ENCODE data around the gene MYBPHL. TPM values are rescaled to one million over a fixed set of nuclear protein-coding genes. Genes with fewer than 3 reads are reported as not detected.
A peak's percentile ranks its signal among the peaks of the same experiment; 100 is the strongest.

MYBPHL gene
- not detected for total RNA-seq

- Histone ChIP-seq H3K4me3 (no peak within 1 kb of the TSS), H3K27ac (peak within 1 kb of the TSS in 3 of 4 donors; percentile 70 to 76 (median 71)), H3K4me1 (peaks cover 0 to 31% (median 6%) of the 10 kb centered on the region in 3 donors), H3K27me3 (no peaks in the 10 kb centered on the region), H3K9me3 (no peaks in the 10 kb centered on the region), H3K36me3 (peaks cover 0 to 15% (median 0%) of the 10 kb centered on the region in 3 donors)
- no peak for TF ChIP-seq CTCF (IDR thresholded peaks at IDR 0.05)
- no peak for TF ChIP-seq POLR2A (IDR thresholded peaks at IDR 0.05)
- WGBS, 2 donors = 60 to 63% methylated on average over 1 of the region's 7 CpGs
- no peak for DNase-seq
- intact Hi-C loops (cut with DNase I) = no loop called here
Observed at GRCh38 chr1:109306832-109307273, at the start of gene MYBPHL. Gene MYBPHL (minus strand): TSS chr1:109307011. CDS start chr1:109306991, 20 bp downstream.

GRCh38 chr1:109356505-109356904 is 49.7 kb upstream of the MYBPHL start:
- H3K36me3 ChIP-seq = peaks cover 0 to 28% (median 0%) of the 10 kb centered on the region in 3 donors
- peak overlapping the region in 2 of 4 donors; percentile 25 to 30 for H3K27ac ChIP-seq
- H3K9me3 ChIP-seq = no peaks in the 10 kb centered on the region
- intact Hi-C loops (cut with DNase I) = no loop called here
- peaks cover 0 to 7% (median 4%) of the 10 kb centered on the region in 3 donors for H3K4me1 ChIP-seq
- H3K4me3 ChIP-seq = no peak overlapping the region
- 29 to 36% methylated on average over 1 of the region's 1 CpG for WGBS, 2 donors
- no peak for TF ChIP-seq POLR2A (IDR thresholded peaks at IDR 0.05)
- no peak for TF ChIP-seq CTCF (IDR thresholded peaks at IDR 0.05)
- no peak for DNase-seq
- H3K27me3 ChIP-seq = no peaks in the 10 kb centered on the region

GRCh38 chr1:109354929-109355328 is 48.1 kb upstream of the MYBPHL start:
- Histone ChIP-seq H3K27me3 (no peaks in the 10 kb centered on the region), H3K4me1 (peaks cover 0 to 7% (median 4%) of the 10 kb centered on the region in 3 donors), H3K4me3 (no peak overlapping the region), H3K27ac (no peak overlapping the region), H3K36me3 (peaks cover 0 to 44% (median 0%) of the 10 kb centered on the region in 3 donors), H3K9me3 (no peaks in the 10 kb centered on the region)
- WGBS, 2 donors = 84 to 98% methylated on average over 3 of the region's 3 CpGs
- TF ChIP-seq POLR2A (IDR thresholded peaks at IDR 0.05) = no peak
- TF ChIP-seq CTCF (IDR thresholded peaks at IDR 0.05) = no peak
- DNase-seq = no peak
- intact Hi-C loops (cut with DNase I) = no loop called here

GRCh38 chr1:109351457-109351856 is 44.6 kb upstream of the MYBPHL start:
- intact Hi-C loops (cut with DNase I) = no loop called here
- H3K36me3 ChIP-seq = peaks cover 0 to 77% (median 0%) of the 10 kb centered on the region in 3 donors
- H3K4me3 ChIP-seq = no peak overlapping the region
- peaks cover 0 to 7% (median 0%) of the 10 kb centered on the region in 3 donors for H3K4me1 ChIP-seq
- no peaks in the 10 kb centered on the region for H3K9me3 ChIP-seq
- no peaks in the 10 kb centered on the region for H3K27me3 ChIP-seq
- H3K27ac ChIP-seq = no peak overlapping the region
- no peak for DNase-seq
- WGBS, 2 donors = 69 to 73% methylated on average over 5 of the region's 5 CpGs
- no peak for TF ChIP-seq POLR2A (IDR thresholded peaks at IDR 0.05)

GRCh38 chr1:109350655-109351054 is 43.8 kb upstream of the MYBPHL start:
- H3K4me3 ChIP-seq = no peak overlapping the region
- H3K27ac ChIP-seq = no peak overlapping the region
- H3K9me3 ChIP-seq = no peaks in the 10 kb centered on the region
- peaks cover 0 to 7% (median 0%) of the 10 kb centered on the region in 3 donors for H3K4me1 ChIP-seq
- WGBS, 2 donors = 64 to 75% methylated on average over 1 of the region's 1 CpG
- H3K36me3 ChIP-seq = peaks cover 0 to 85% (median 0%) of the 10 kb centered on the region in 3 donors
- no peak for DNase-seq
- no peaks in the 10 kb centered on the region for H3K27me3 ChIP-seq
- intact Hi-C loops (cut with DNase I) = no loop called here
- TF ChIP-seq POLR2A (IDR thresholded peaks at IDR 0.05) (no peak), CTCF (IDR thresholded peaks at IDR 0.05) (no peak)

GRCh38 chr1:109350182-109350581 is 43.4 kb upstream of the MYBPHL start:
- Histone ChIP-seq H3K4me1 (peaks cover 0 to 7% (median 0%) of the 10 kb centered on the region in 3 donors), H3K36me3 (peaks cover 0 to 90% (median 0%) of the 10 kb centered on the region in 3 donors), H3K27ac (no peak overlapping the region), H3K9me3 (no peaks in the 10 kb centered on the region), H3K4me3 (no peak overlapping the region), H3K27me3 (no peaks in the 10 kb centered on the region)
- no peak for TF ChIP-seq POLR2A (IDR thresholded peaks at IDR 0.05)
- TF ChIP-seq CTCF (IDR thresholded peaks at IDR 0.05) = no peak
- intact Hi-C loops (cut with DNase I) = no loop called here
- whole genome bisulfite sequencing, 2 donors = 80 to 91% methylated on average over 4 of the region's 4 CpGs
- no peak for DNase-seq
